Loucy (cell line): Measurements from ENCODE around the gene PPP4R4.

ENCODE experiments used
- H2AFZ ChIP-seq: fragments of 200-600 bp; sonication (generic); 2 replicates; pipeline ENCODE4 v1.6.0; 2016; ENCODE audit warnings: antibody characterized with exemption, mild to moderate bottlenecking, low read length, moderate library complexity
- H3F3A ChIP-seq: fragments of 200-600 bp; 2 replicates; pipeline ENCODE4 v1.6.0; 2016; ENCODE audit warnings: antibody characterized with exemption, low read depth, mild to moderate bottlenecking
- H3K27me3 ChIP-seq: fragments of 200-600 bp; sonication (generic); 2 replicates; pipeline ENCODE4 v1.6.1; 2014; ENCODE audit warnings: low read length, mild to moderate bottlenecking; ENCODE audit not compliant: insufficient read depth, poor library complexity, severe bottlenecking
- H3K36me3 ChIP-seq: fragments of 200-600 bp; sonication (generic); 2 replicates; pipeline ENCODE4 v1.6.1; 2016; ENCODE audit warnings: low read length; ENCODE audit not compliant: insufficient read depth
- H3K4me1 ChIP-seq: fragments of 200-600 bp; sonication (generic); 2 replicates; pipeline ENCODE4 v1.5.1; 2014; ENCODE audit warnings: low read length, mild to moderate bottlenecking; ENCODE audit not compliant: insufficient read depth, poor library complexity, severe bottlenecking
- H3K4me2 ChIP-seq: fragments of 200-600 bp; sonication (generic); 2 replicates; pipeline ENCODE4 v1.6.0; 2014; ENCODE audit warnings: antibody characterized with exemption, low read length, low read depth, mild to moderate bottlenecking; ENCODE audit not compliant: poor library complexity, severe bottlenecking
- H3K4me3 ChIP-seq: fragments of 200-600 bp; sonication (generic); 2 replicates; pipeline ENCODE4 v1.5.1; 2014; ENCODE audit warnings: low read length, mild to moderate bottlenecking, mixed read lengths; ENCODE audit not compliant: poor library complexity, severe bottlenecking
- H3K79me2 ChIP-seq: fragments of 200-600 bp; sonication (generic); 2 replicates; pipeline ENCODE4 v1.6.1; 2014; ENCODE audit warnings: low read length; ENCODE audit not compliant: insufficient read depth
- H3K9ac ChIP-seq: fragments of 200-600 bp; sonication (generic); 2 replicates; pipeline ENCODE4 v1.6.0; 2014; ENCODE audit warnings: mild to moderate bottlenecking, low read depth, low read length, moderate library complexity; ENCODE audit not compliant: poor library complexity, severe bottlenecking
- H3K9me2 ChIP-seq: fragments of 200-600 bp; sonication (generic); replicated peaks from 2 replicates; pipeline ENCODE4 v1.6.1; 2016; ENCODE audit warnings: low read depth, low read length, mixed read lengths
- H3K9me3 ChIP-seq: fragments of 200-600 bp; sonication (generic); 2 replicates; pipeline ENCODE4 v1.6.1; 2014; ENCODE audit warnings: mild to moderate bottlenecking, antibody characterized with exemption, low read length, low read depth; ENCODE audit not compliant: insufficient read depth
- H4K20me1 ChIP-seq: fragments of 200-600 bp; sonication (generic); 2 replicates; pipeline ENCODE4 v1.6.0; 2014; ENCODE audit warnings: antibody characterized with exemption, low read length, mild to moderate bottlenecking; ENCODE audit not compliant: insufficient read depth, poor library complexity, severe bottlenecking
- CTCF ChIP-seq: fragments of 200-600 bp; sonication (generic); conservative IDR thresholded peaks from 2 replicates; pipeline ENCODE4 v1.5.1; 2014; ENCODE audit warnings: mild to moderate bottlenecking, antibody characterized with exemption, low read length
- EZH2phosphoT487 ChIP-seq: fragments of 200-600 bp; IDR thresholded peaks from 2 replicates; pipeline ENCODE4 v1.6.1; 2018; ENCODE audit warnings: antibody characterized with exemption, mild to moderate bottlenecking, moderate library complexity, borderline replicate concordance

Gene PPP4R4

GRCh38 chr14:94193776-94194175 lies 19.7 kb downstream of the PPP4R4 start:
- Histone ChIP-seq H2AFZ (no peak overlapping the region), H3K9ac (no peak overlapping the region), H4K20me1 (no peaks in the 10 kb centered on the region), H3K36me3 (no peaks in the 10 kb centered on the region), H3K79me2 (no peaks in the 10 kb centered on the region), H3K4me3 (no peak overlapping the region), H3K4me1 (no peaks in the 10 kb centered on the region), H3K27me3 (no peaks in the 10 kb centered on the region), H3K4me2 (no peak overlapping the region), H3F3A (no peaks in the 10 kb centered on the region), H3K9me2 (no peaks in the 10 kb centered on the region), H3K9me3 (no peaks in the 10 kb centered on the region)
- TF ChIP-seq EZH2phosphoT487 (no peak), CTCF (no peak)

GRCh38 chr14:94196057-94196456 lies 21.9 kb downstream of the PPP4R4 start:
- H3K4me3 ChIP-seq, result no peak overlapping the region
- no peaks in the 10 kb centered on the region for H3F3A ChIP-seq
- H3K4me1 ChIP-seq, result no peaks in the 10 kb centered on the region
- no peaks in the 10 kb centered on the region for H3K27me3 ChIP-seq
- no peak overlapping the region for H3K4me2 ChIP-seq
- no peaks in the 10 kb centered on the region for H4K20me1 ChIP-seq
- no peaks in the 10 kb centered on the region for H3K9me3 ChIP-seq
- no peak for TF ChIP-seq EZH2phosphoT487
- no peak for TF ChIP-seq CTCF
- no peaks in the 10 kb centered on the region for H3K79me2 ChIP-seq
- H2AFZ ChIP-seq, result no peak overlapping the region
- no peak overlapping the region for H3K9ac ChIP-seq
- H3K9me2 ChIP-seq, result no peaks in the 10 kb centered on the region
- H3K36me3 ChIP-seq, result no peaks in the 10 kb centered on the region

GRCh38 chr14:94203473-94204210 lies 29.5 kb downstream of the PPP4R4 start:
- Histone ChIP-seq H3K36me3 (no peaks in the 10 kb centered on the region), H3K4me2 (no peak overlapping the region), H2AFZ (no peak overlapping the region), H3K9ac (no peak overlapping the region), H4K20me1 (no peaks in the 10 kb centered on the region), H3F3A (no peaks in the 10 kb centered on the region), H3K9me3 (no peaks in the 10 kb centered on the region), H3K9me2 (no peaks in the 10 kb centered on the region), H3K4me1 (no peaks in the 10 kb centered on the region), H3K79me2 (no peaks in the 10 kb centered on the region), H3K4me3 (no peak overlapping the region), H3K27me3 (no peaks in the 10 kb centered on the region)
- TF ChIP-seq CTCF (no peak), EZH2phosphoT487 (no peak)
